Measurements from ENCODE around the gene ANKMY1. TPM values are rescaled to one million over a fixed set of nuclear protein-coding genes. Genes with fewer than 3 reads are reported as not detected.

Gene ANKMY1
- total RNA-seq, 1 experiment from 2014 or later: 19.5 TPM

- H3K9me3 ChIP-seq (ENCODE audit: low read length): no peaks in the 10 kb centered on the region
- H3K4me2 ChIP-seq (ENCODE audit: low read length): no peak overlapping the region
- H3K4me3 ChIP-seq (ENCODE audit: low read length): no peak overlapping the region
- intact Hi-C loops (cut with micrococcal nuclease): no loop called here
- POLR2A ChIA-PET (ENCODE audit: unreplicated experiment): interaction anchor here (0.8 kb wide), 1 partner anchor 30 kb away, joined by 3 read pairs; no protein-coding TSS in a partner anchor
- no peak overlapping the region for H2AFZ ChIP-seq (ENCODE audit: low read length)
- H3F3A ChIP-seq (ENCODE audit: low read length, unreplicated experiment): no peaks in the 10 kb centered on the region
- H3K4me1 ChIP-seq (ENCODE audit: insufficient read depth, low read length): no peaks in the 10 kb centered on the region
- H3K9me2 ChIP-seq (replicated peaks; ENCODE audit: low read length): no peaks in the 10 kb centered on the region
- CTCF ChIA-PET: interaction anchor here (0.6 kb wide), 1 partner anchor 10 kb away, joined by 3 read pairs; no protein-coding TSS in a partner anchor
- DNase-seq (no peak), ATAC-seq (no peak)
- H3K27ac ChIP-seq (ENCODE audit: low read length): no peak overlapping the region
- no peak overlapping the region for H3K9ac ChIP-seq (ENCODE audit: low read length)
- no peak for TF ChIP-seq EZH2 (IDR thresholded peaks at IDR 0.05; ENCODE audit: low read length, unreplicated experiment)
- no peak for TF ChIP-seq CTCF (conservative IDR thresholded peaks at IDR 0.05; ENCODE audit: low read depth, low read length)
- no peak for TF ChIP-seq EZH2phosphoT487 (IDR thresholded peaks at IDR 0.05; ENCODE audit: borderline replicate concordance, low read length)
- no TSS peak for BruUV-seq (replicated peaks)
- no peaks in the 10 kb centered on the region for H4K20me1 ChIP-seq (ENCODE audit: low read length)
- H3K27me3 ChIP-seq (ENCODE audit: low read length): no peaks in the 10 kb centered on the region
- H3K36me3 ChIP-seq (ENCODE audit: low read depth, low read length): no peaks in the 10 kb centered on the region
- H3K79me2 ChIP-seq (ENCODE audit: low read length): peaks cover 28% of the 10 kb centered on the region
Observed at GRCh38 chr2:240594511-240595380, 37.0 kb upstream of the ANKMY1 start.

GRCh38 chr2:240593703-240594451, 36.1 kb upstream of the ANKMY1 start:
- Histone ChIP-seq H4K20me1 (ENCODE audit: low read length) (no peaks in the 10 kb centered on the region), H3K79me2 (ENCODE audit: low read length) (peaks cover 36% of the 10 kb centered on the region), H3K27ac (ENCODE audit: low read length) (no peak overlapping the region), H3K4me3 (ENCODE audit: low read length) (no peak overlapping the region), H3K4me2 (ENCODE audit: low read length) (no peak overlapping the region), H3K9me2 (replicated peaks; ENCODE audit: low read length) (no peaks in the 10 kb centered on the region), H3K36me3 (ENCODE audit: low read depth, low read length) (no peaks in the 10 kb centered on the region), H3F3A (ENCODE audit: low read length, unreplicated experiment) (no peaks in the 10 kb centered on the region), H3K9ac (ENCODE audit: low read length) (no peak overlapping the region), H3K9me3 (ENCODE audit: low read length) (no peaks in the 10 kb centered on the region), H2AFZ (ENCODE audit: low read length) (no peak overlapping the region), H3K4me1 (ENCODE audit: insufficient read depth, low read length) (no peaks in the 10 kb centered on the region), H3K27me3 (ENCODE audit: low read length) (no peaks in the 10 kb centered on the region)
- DNase-seq: no peak
- no TSS peak for BruUV-seq (replicated peaks)
- no peak for ATAC-seq
- ChIA-PET POLR2A (ENCODE audit: unreplicated experiment) (interaction anchor here (0.8 kb wide), 1 partner anchor 29 kb away, joined by 3 read pairs; no protein-coding TSS in a partner anchor), CTCF (no interaction called here)
- TF ChIP-seq CTCF (conservative IDR thresholded peaks at IDR 0.05; ENCODE audit: low read depth, low read length) (no peak), EZH2phosphoT487 (IDR thresholded peaks at IDR 0.05; ENCODE audit: borderline replicate concordance, low read length) (no peak), EZH2 (IDR thresholded peaks at IDR 0.05; ENCODE audit: low read length, unreplicated experiment) (no peak)
- intact Hi-C loops (cut with micrococcal nuclease): no loop called here

All from PC-3 (cell line).